ENCODE measurements around the gene ARPP19. TPM values are rescaled to one million over a fixed set of nuclear protein-coding genes. Genes with fewer than 3 reads are reported as not detected.
A peak's percentile ranks its signal among the peaks of the same experiment; 100 is the strongest.

ARPP19 gene
- total and polyA plus RNA-seq, 10 of the 15 experiments (the other 5 are each of a cell fraction or from before 2014, with no cell fraction given), result 77.2 to 167 (median 121) TPM

GRCh38 chr15:52558196-52558595 lies 10.6 kb downstream of the ARPP19 start (continued):
- TF ChIP-seq ZNF687 (IDR thresholded peaks at IDR 0.05), result no peak
- no peak for TF ChIP-seq CTCF (IDR thresholded peaks at IDR 0.05 in 2 of 3, conservative IDR thresholded peaks at IDR 0.05 in 1 of 3; ENCODE audit: control insufficient read depth in 2 of 3, extremely low read depth in 1 of 3, insufficient read depth in 1 of 3, low read depth in 3 of 3, low read length in 3 of 3)
- TF ChIP-seq TARDBP (IDR thresholded peaks at IDR 0.05; ENCODE audit: borderline replicate concordance), result no peak
- TF ChIP-seq CREB1 (IDR thresholded peaks at IDR 0.05; ENCODE audit: low read depth), result peak; percentile 41; the same call in 1 of the 2 replicates
- peak; percentile 38 to 55; a peak in 2 of 4 replicates for TF ChIP-seq IKZF2 (IDR thresholded peaks at IDR 0.05)
- no peak; the same call in 1 of the 2 replicates for TF ChIP-seq NFIC (IDR thresholded peaks at IDR 0.05; ENCODE audit: low read depth, low read length)
- TF ChIP-seq NFYA (IDR thresholded peaks at IDR 0.05; ENCODE audit: borderline replicate concordance, low read depth, low read length), result no peak
- no peak for TF ChIP-seq SMC3 (IDR thresholded peaks at IDR 0.05; ENCODE audit: borderline replicate concordance, low read length)
- TF ChIP-seq EED (IDR thresholded peaks at IDR 0.05; ENCODE audit: low read depth), result 0 out of 2 replicates have a peak, but pooled peaks have one; percentile 29
- no peak for TF ChIP-seq HCFC1 (IDR thresholded peaks at IDR 0.05; ENCODE audit: low read length)
- no peak for TF ChIP-seq KLF5 (IDR thresholded peaks at IDR 0.05; ENCODE audit: partially characterized antibody)
- TF ChIP-seq ZSCAN29 (IDR thresholded peaks at IDR 0.05), result no peak
- TF ChIP-seq PAX8 (IDR thresholded peaks at IDR 0.05), result no peak; the same call in 1 of the 2 replicates
- TF ChIP-seq RUNX3 (IDR thresholded peaks at IDR 0.05; ENCODE audit: low read length), result peak; percentile 79
- TF ChIP-seq, protein P1, sequence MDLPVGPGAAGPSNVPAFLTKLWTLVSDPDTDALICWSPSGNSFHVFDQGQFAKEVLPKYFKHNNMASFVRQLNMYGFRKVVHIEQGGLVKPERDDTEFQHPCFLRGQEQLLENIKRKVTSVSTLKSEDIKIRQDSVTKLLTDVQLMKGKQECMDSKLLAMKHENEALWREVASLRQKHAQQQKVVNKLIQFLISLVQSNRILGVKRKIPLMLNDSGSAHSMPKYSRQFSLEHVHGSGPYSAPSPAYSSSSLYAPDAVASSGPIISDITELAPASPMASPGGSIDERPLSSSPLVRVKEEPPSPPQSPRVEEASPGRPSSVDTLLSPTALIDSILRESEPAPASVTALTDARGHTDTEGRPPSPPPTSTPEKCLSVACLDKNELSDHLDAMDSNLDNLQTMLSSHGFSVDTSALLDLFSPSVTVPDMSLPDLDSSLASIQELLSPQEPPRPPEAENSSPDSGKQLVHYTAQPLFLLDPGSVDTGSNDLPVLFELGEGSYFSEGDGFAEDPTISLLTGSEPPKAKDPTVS (IDR thresholded peaks at IDR 0.05; ENCODE audit: low read depth, low read length), result no peak
- TF ChIP-seq TCF3 (IDR thresholded peaks at IDR 0.05; ENCODE audit: borderline replicate concordance, insufficient read depth, low read depth, low read length), result no peak
- TF ChIP-seq ZNF207 (IDR thresholded peaks at IDR 0.05; ENCODE audit: borderline replicate concordance), result no peak
- TF ChIP-seq RAD21 (IDR thresholded peaks at IDR 0.05; ENCODE audit: insufficient read depth, low read depth, low read length), result no peak

All from GM12878 (cell line).